Measurements from ENCODE around the gene SASH1.

GRCh38 chr6:148497717-148498116 lies 155.1 kb downstream of the SASH1 start:
- TF ChIP-seq, protein P1, sequence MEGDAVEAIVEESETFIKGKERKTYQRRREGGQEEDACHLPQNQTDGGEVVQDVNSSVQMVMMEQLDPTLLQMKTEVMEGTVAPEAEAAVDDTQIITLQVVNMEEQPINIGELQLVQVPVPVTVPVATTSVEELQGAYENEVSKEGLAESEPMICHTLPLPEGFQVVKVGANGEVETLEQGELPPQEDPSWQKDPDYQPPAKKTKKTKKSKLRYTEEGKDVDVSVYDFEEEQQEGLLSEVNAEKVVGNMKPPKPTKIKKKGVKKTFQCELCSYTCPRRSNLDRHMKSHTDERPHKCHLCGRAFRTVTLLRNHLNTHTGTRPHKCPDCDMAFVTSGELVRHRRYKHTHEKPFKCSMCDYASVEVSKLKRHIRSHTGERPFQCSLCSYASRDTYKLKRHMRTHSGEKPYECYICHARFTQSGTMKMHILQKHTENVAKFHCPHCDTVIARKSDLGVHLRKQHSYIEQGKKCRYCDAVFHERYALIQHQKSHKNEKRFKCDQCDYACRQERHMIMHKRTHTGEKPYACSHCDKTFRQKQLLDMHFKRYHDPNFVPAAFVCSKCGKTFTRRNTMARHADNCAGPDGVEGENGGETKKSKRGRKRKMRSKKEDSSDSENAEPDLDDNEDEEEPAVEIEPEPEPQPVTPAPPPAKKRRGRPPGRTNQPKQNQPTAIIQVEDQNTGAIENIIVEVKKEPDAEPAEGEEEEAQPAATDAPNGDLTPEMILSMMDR (IDR thresholded peaks at IDR 0.05): no peak
- no peak for TF ChIP-seq POLR2A (IDR thresholded peaks at IDR 0.05)
- no peak for TF ChIP-seq POLR2AphosphoS5 (IDR thresholded peaks at IDR 0.05)
